GM18511 (cell line): Measurements from ENCODE around the gene GLOD4.
"Not testable (repeated sequence)": the region's sequence is repeated elsewhere in the genome, so short reads cannot be mapped to it uniquely, and the experiment has no call there.

Experiments
- ATAC-seq: cut with Tn5 transposase; IDR thresholded peaks from one replicate; pipeline ENCODE4 v1.9.1; 2021; ENCODE audit warnings: mild to moderate bottlenecking, moderate library complexity; ENCODE audit not compliant: unreplicated experiment

The GLOD4 gene

GRCh38 chr17:802901-803881 lies 21.1 kb upstream of the GLOD4 start:
- ATAC-seq = no peak

- no peak for ATAC-seq
Observed at GRCh38 chr17:802481-802880, 20.4 kb upstream of the GLOD4 start.

GRCh38 chr17:801660-802059 lies 19.6 kb upstream of the GLOD4 start:
- ATAC-seq = no peak

- ATAC-seq = no peak
Observed at GRCh38 chr17:800446-801242, 18.6 kb upstream of the GLOD4 start.

- no peak for ATAC-seq
Observed at GRCh38 chr17:799261-799660, 17.2 kb upstream of the GLOD4 start.

- no peak for ATAC-seq
Observed at GRCh38 chr17:798246-798645, 16.2 kb upstream of the GLOD4 start.

- ATAC-seq = no peak
Observed at GRCh38 chr17:797236-797840, 15.3 kb upstream of the GLOD4 start.

- ATAC-seq = no peak
Observed at GRCh38 chr17:796609-797008, 14.5 kb upstream of the GLOD4 start.

- no peak for ATAC-seq
Observed at GRCh38 chr17:795721-796120, 13.6 kb upstream of the GLOD4 start.

- no peak for ATAC-seq
Observed at GRCh38 chr17:795276-795675, 13.2 kb upstream of the GLOD4 start.

- ATAC-seq = no peak
Observed at GRCh38 chr17:794876-795275, 12.8 kb upstream of the GLOD4 start.

GRCh38 chr17:792277-792676 lies 10.2 kb upstream of the GLOD4 start:
- ATAC-seq = no peak

GRCh38 chr17:791829-792228 lies 9.7 kb upstream of the GLOD4 start:
- ATAC-seq = no peak

- not testable (repeated sequence) for ATAC-seq
Observed at GRCh38 chr17:790874-791247, 8.8 kb upstream of the GLOD4 start.

- ATAC-seq = not testable (repeated sequence)
Observed at GRCh38 chr17:789931-790873, 8.1 kb upstream of the GLOD4 start.

GRCh38 chr17:789160-789840 lies 7.2 kb upstream of the GLOD4 start:
- ATAC-seq = no peak

GRCh38 chr17:788551-788950 lies 6.5 kb upstream of the GLOD4 start:
- ATAC-seq = no peak

GRCh38 chr17:787641-788221 lies 5.7 kb upstream of the GLOD4 start:
- ATAC-seq = no peak

- ATAC-seq = not testable (repeated sequence)
Observed at GRCh38 chr17:785901-786300, 3.8 kb upstream of the GLOD4 start.
